OCI-LY7 (cell line): ENCODE measurements around the gene GGN. TPM values are rescaled to one million over a fixed set of nuclear protein-coding genes. Genes with fewer than 3 reads are reported as not detected.

ENCODE experiments used
- BruUV-seq: library from RNA; stranded (reverse); fragments of 400-500 nt; replicated peaks from 2 replicates; lab custom pipeline; 2021; lab: Mats Ljungman, UMichigan
- CTCF ChIA-PET: fragments of 300-600 bp; sonication (Branson Sonifier 250); formaldehyde crosslinking; loops from one replicate; lab custom pipeline; 2022; ENCODE audit warnings: antibody characterized with exemption; ENCODE audit not compliant: unreplicated experiment; lab: Charles Lee
- POLR2A ChIA-PET: fragments of 300-600 bp; sonication (Branson Sonifier 250); formaldehyde crosslinking; loops from one replicate; lab custom pipeline; 2022; ENCODE audit warnings: antibody characterized with exemption; lab: Charles Lee
- DNase-seq: peaks from one replicate; pipeline ENCODE4 v3.0.0-alpha.2; 2015; ENCODE audit warnings: low spot score
- H2AFZ ChIP-seq: fragments of 200-600 bp; sonication (generic), shearing (Covaris generic); 2 replicates; pipeline ENCODE4 v1.6.1; 2014; ENCODE audit warnings: mild to moderate bottlenecking, antibody characterized with exemption, low read length, moderate library complexity
- H3K27ac ChIP-seq: fragments of 200-600 bp; sonication (generic); 2 replicates; pipeline ENCODE4 v1.5.1; 2014; ENCODE audit warnings: mixed run types, low read depth, mild to moderate bottlenecking, moderate library complexity, low read length, inconsistent platforms; ENCODE audit not compliant: poor library complexity, severe bottlenecking
- H3K36me3 ChIP-seq: fragments of 200-600 bp; sonication (generic); 2 replicates; pipeline ENCODE4 v1.6.1; 2014; ENCODE audit warnings: mild to moderate bottlenecking, antibody characterized with exemption, low read length, moderate library complexity, mixed read lengths; ENCODE audit not compliant: insufficient read depth
- H3K4me1 ChIP-seq: fragments of 200-600 bp; sonication (generic); 2 replicates; pipeline ENCODE4 v1.5.1; 2014; ENCODE audit warnings: mild to moderate bottlenecking, low read length; ENCODE audit not compliant: insufficient read depth, poor library complexity, severe bottlenecking
- H3K4me2 ChIP-seq: fragments of 200-600 bp; sonication (generic); 2 replicates; pipeline ENCODE4 v1.6.1; 2014; ENCODE audit warnings: mild to moderate bottlenecking, low read length
- H3K4me3 ChIP-seq: fragments of 200-600 bp; sonication (generic); 2 replicates; pipeline ENCODE4 v1.5.1; 2014; ENCODE audit warnings: mild to moderate bottlenecking, low read depth, low read length; ENCODE audit not compliant: poor library complexity, severe bottlenecking
- H3K79me2 ChIP-seq: fragments of 200-600 bp; sonication (generic); 2 replicates; pipeline ENCODE4 v1.6.1; 2016; ENCODE audit warnings: low read depth, mild to moderate bottlenecking, low read length, moderate library complexity, mixed read lengths; ENCODE audit not compliant: insufficient read depth
- H3K9me2 ChIP-seq: fragments of 200-600 bp; sonication (generic); 2 replicates; pipeline ENCODE4 v1.6.1; 2016; ENCODE audit warnings: mild to moderate bottlenecking, low read length, mixed read lengths; ENCODE audit not compliant: insufficient read depth
- H3K9me3 ChIP-seq: fragments of 200-600 bp; sonication (generic); 2 replicates; pipeline ENCODE4 v1.6.1; 2014; ENCODE audit warnings: mild to moderate bottlenecking, mixed run types, low read length, mixed read lengths
- H4K20me1 ChIP-seq: fragments of 200-600 bp; sonication (generic); 2 replicates; pipeline ENCODE4 v1.6.1; 2014; ENCODE audit warnings: mild to moderate bottlenecking, antibody characterized with exemption, low read length, moderate library complexity, mixed read lengths; ENCODE audit not compliant: insufficient read depth
- EZH2phosphoT487 ChIP-seq: fragments of 200-600 bp; sonication (generic); IDR thresholded peaks from 2 replicates; pipeline ENCODE4 v1.6.1; 2018; ENCODE audit warnings: low read depth, borderline replicate concordance, mild to moderate bottlenecking, mixed run types, antibody characterized with exemption, low read length, moderate library complexity, mixed read lengths
- intact Hi-C: fragments of 100-400 bp; cut with micrococcal nuclease; formaldehyde crosslinking; loops from one replicate; pipeline ENCODE4 v1.10.0; 2022; ENCODE audit not compliant: unreplicated experiment
- total RNA-seq, 2 experiments: library from RNA; depleted of rRNA in 1 of 2; stranded (reverse); fragments of >200 nt in 1 of 2; shearing (Covaris generic) in 1 of 2; gene quantifications; 2 replicates each; pipeline ENCODE4 v1.2.3, GENCODE V29; 2014 to 2022
- TF ChIP-seq, protein P1 (sequence below): fragments of 200-600 bp; sonication (generic); conservative IDR thresholded peaks from 2 replicates; pipeline ENCODE4 v1.5.1; 2014; ENCODE audit warnings: mild to moderate bottlenecking, antibody characterized with exemption, low read length, moderate library complexity, mixed read lengths

Gene GGN
- total RNA-seq, 2 experiments from 2014 or later: not detected

DNA sequence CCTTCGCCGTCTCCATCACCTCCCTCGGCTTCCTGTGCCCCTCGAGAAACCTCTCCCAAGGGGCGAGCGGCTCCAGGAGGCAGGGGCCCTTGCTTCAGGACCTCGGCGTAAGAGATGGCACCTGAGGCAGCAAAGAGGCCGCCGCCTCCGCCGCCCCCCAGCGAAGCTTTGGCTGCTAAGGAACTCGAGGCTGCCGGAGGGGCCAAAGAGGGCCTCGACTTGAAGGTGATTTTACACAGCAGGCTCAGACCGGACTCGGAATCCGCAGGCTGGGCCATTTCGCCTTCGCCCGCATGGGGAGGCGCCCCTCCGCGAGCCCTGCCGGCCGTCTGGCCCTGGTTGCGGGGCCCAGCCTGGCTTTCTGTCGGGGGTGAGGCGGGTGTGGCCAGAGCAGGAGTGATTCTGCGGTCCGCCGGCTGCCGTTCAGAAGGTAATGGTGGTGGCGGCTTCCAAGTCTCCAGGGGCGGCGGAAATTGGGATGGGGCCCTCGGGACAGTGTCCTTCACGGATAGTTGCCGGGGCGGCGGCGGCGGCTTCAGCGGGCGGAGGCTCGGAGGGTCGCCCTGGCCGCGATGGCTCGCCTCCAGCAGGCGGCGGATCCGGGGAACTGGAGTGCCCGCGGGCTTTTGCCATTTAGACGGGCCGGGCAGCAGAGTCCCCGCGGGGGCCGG lies 1.4 kb downstream of the GGN start:
- POLR2A ChIA-PET: interaction anchor here (2.2 kb wide), 1 partner anchor 16 kb away, joined by 10 read pairs; the partner anchor contains the start of gene FAM98C
- H3K4me3 ChIP-seq: no peak overlapping the region

DNA sequence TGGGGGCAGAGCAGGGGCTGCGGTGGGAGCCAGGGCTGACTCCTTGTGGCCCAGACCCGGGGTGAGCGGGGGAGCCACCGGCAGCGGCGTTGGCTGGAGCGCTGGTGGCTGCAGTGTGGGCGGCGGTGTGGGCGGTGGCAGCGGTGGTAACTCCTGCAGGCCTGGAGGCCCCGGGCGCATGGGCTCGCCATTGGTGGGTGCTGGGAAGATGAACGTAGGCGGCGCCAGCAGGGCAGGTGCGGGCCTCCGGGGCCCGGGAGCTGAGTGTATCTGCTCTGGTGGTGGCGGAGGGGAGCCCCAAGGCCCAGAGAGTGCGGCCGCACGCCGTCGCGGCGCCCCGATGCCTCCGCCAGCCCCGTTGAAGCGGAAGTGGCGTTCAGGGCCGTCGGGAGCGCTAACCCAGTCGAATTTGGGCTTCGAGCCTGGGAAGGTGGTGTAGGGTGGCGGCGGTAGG lies 2.0 kb downstream of the GGN start:
- Histone ChIP-seq H3K79me2 (no peaks in the 10 kb centered on the region), H3K4me2 (no peak overlapping the region), H3K4me3 (no peak overlapping the region), H3K4me1 (peaks cover 9% of the 10 kb centered on the region), H3K27ac (no peak overlapping the region), H3K36me3 (peaks cover 35% of the 10 kb centered on the region), H4K20me1 (no peaks in the 10 kb centered on the region), H3K9me2 (no peaks in the 10 kb centered on the region), H2AFZ (no peak overlapping the region), H3K9me3 (no peaks in the 10 kb centered on the region)
- BruUV-seq: no TSS peak
- DNase-seq: no peak
- POLR2A ChIA-PET: no interaction called here
- intact Hi-C loops: no loop called here
- CTCF ChIA-PET: no interaction called here
- TF ChIP-seq, protein P1, sequence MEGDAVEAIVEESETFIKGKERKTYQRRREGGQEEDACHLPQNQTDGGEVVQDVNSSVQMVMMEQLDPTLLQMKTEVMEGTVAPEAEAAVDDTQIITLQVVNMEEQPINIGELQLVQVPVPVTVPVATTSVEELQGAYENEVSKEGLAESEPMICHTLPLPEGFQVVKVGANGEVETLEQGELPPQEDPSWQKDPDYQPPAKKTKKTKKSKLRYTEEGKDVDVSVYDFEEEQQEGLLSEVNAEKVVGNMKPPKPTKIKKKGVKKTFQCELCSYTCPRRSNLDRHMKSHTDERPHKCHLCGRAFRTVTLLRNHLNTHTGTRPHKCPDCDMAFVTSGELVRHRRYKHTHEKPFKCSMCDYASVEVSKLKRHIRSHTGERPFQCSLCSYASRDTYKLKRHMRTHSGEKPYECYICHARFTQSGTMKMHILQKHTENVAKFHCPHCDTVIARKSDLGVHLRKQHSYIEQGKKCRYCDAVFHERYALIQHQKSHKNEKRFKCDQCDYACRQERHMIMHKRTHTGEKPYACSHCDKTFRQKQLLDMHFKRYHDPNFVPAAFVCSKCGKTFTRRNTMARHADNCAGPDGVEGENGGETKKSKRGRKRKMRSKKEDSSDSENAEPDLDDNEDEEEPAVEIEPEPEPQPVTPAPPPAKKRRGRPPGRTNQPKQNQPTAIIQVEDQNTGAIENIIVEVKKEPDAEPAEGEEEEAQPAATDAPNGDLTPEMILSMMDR: no peak
- no peak for TF ChIP-seq EZH2phosphoT487

More for the DNA sequence above, 1.4 kb downstream of the GGN start:
- no peaks in the 10 kb centered on the region for H3K79me2 ChIP-seq
- H4K20me1 ChIP-seq: no peaks in the 10 kb centered on the region
- BruUV-seq: no TSS peak
- intact Hi-C loops: no loop called here
- no peak for DNase-seq
- H2AFZ ChIP-seq: no peak overlapping the region
- no peak overlapping the region for H3K4me2 ChIP-seq
- H3K9me2 ChIP-seq: no peaks in the 10 kb centered on the region
- H3K27ac ChIP-seq: no peak overlapping the region
- peaks cover 9% of the 10 kb centered on the region for H3K4me1 ChIP-seq
- peaks cover 29% of the 10 kb centered on the region; the same call in 1 of the 2 replicates for H3K36me3 ChIP-seq
- TF ChIP-seq, protein P1: no peak
- no peak for TF ChIP-seq EZH2phosphoT487
- H3K9me3 ChIP-seq: no peaks in the 10 kb centered on the region
- CTCF ChIA-PET: no interaction called here

DNA sequence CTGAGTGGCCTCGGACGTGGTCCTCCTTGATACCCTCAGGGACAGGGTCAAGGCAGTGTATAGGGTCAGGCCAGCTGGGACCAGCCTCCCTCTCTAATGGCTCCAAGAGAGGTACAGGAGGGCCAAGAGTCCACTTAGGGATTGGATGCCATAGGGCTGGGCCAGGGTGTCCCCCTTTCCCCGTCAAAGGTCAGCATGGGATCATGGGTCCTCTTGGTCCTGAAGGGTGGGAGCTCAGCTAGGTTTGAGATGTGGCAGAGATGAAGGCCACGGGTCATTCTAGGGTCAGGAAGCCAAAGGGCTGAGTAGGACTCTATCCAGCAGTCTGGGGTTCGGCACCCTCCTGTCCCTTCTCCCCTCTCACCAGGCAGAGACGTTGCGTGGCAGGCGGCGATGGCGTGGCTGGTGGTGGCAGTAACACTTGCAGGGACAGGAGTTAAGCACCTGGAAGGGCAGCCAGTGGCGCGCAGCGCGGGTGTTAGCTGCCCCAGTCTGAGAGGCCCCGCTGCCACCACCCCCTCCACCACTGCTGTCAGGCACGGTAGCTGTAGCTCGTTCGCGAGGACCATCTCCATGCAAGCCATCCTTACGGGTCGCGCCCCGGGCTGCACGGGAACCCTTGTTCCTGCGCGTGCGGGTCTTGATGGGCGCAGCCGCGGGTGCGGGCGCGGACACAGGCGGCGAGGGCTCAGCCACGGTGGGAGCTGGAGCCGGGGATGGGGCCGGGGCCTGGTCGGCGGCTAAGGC lies 2.6 kb downstream of the GGN start:
- no peaks in the 10 kb centered on the region for H3K9me3 ChIP-seq
- DNase-seq: no peak
- H3K79me2 ChIP-seq: no peaks in the 10 kb centered on the region
- TF ChIP-seq, protein P1: no peak; the same call in none of the 2 replicates
- TF ChIP-seq EZH2phosphoT487: no peak
- ChIA-PET POLR2A (no interaction called here), CTCF (no interaction called here)
- peaks cover 9% of the 10 kb centered on the region for H3K4me1 ChIP-seq
- H3K9me2 ChIP-seq: no peaks in the 10 kb centered on the region
- BruUV-seq: no TSS peak
- H4K20me1 ChIP-seq: no peaks in the 10 kb centered on the region
- H3K36me3 ChIP-seq: peaks cover 40% of the 10 kb centered on the region
- intact Hi-C loops: no loop called here
- no peak overlapping the region for H3K27ac ChIP-seq
- H2AFZ ChIP-seq: no peak overlapping the region
- no peak overlapping the region for H3K4me2 ChIP-seq
- H3K4me3 ChIP-seq: no peak overlapping the region
